ENCODE measurements around the gene FAH. TPM values are rescaled to one million over a fixed set of nuclear protein-coding genes. Genes with fewer than 3 reads are reported as not detected.

The FAH gene
- total and polyA plus RNA-seq, 2 experiments from 2014 or later = 16.3 to 20.3 TPM

DNA sequence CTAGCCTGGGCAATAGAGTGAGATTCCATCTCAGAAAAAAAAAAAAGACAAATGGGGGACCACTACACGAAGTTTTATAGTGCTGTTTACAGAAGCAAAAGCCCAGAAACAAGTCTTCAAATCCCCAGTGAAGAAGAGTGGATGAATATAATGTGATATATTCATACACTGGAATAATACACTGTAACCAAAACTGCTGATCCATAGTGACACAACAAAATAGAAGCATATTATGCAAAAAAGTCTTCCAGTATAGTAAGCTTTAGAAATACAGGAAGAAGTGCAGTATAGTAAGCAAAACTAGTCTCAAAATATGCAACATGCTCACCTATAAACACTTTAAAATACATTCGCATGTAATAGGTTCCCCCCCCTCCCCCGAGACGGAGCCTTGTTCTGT lies 11.9 kb upstream of the FAH start:
- H3K4me3 Mint-ChIP-seq = no peak overlapping the region
- no peak for DNase-seq (ENCODE audit: low spot score)
- H3K27ac Mint-ChIP-seq = no peak overlapping the region

More for the DNA sequence above, 11.9 kb upstream of the FAH start:
- no peaks in the 10 kb centered on the region for H3K36me3 ChIP-seq (ENCODE audit: insufficient read depth)
- no peak for TF ChIP-seq ZNF331 (CRISPR knock-in tag; IDR thresholded peaks at IDR 0.05; ENCODE audit: low read depth)
- TF ChIP-seq JUNB (IDR thresholded peaks at IDR 0.05; ENCODE audit: unreplicated experiment) = no peak
- no peak for TF ChIP-seq STAT1 (IDR thresholded peaks at IDR 0.05; ENCODE audit: unreplicated experiment)
- no peak for TF ChIP-seq ZNF114 (CRISPR knock-in tag; IDR thresholded peaks at IDR 0.05)
- TF ChIP-seq, protein P1, sequence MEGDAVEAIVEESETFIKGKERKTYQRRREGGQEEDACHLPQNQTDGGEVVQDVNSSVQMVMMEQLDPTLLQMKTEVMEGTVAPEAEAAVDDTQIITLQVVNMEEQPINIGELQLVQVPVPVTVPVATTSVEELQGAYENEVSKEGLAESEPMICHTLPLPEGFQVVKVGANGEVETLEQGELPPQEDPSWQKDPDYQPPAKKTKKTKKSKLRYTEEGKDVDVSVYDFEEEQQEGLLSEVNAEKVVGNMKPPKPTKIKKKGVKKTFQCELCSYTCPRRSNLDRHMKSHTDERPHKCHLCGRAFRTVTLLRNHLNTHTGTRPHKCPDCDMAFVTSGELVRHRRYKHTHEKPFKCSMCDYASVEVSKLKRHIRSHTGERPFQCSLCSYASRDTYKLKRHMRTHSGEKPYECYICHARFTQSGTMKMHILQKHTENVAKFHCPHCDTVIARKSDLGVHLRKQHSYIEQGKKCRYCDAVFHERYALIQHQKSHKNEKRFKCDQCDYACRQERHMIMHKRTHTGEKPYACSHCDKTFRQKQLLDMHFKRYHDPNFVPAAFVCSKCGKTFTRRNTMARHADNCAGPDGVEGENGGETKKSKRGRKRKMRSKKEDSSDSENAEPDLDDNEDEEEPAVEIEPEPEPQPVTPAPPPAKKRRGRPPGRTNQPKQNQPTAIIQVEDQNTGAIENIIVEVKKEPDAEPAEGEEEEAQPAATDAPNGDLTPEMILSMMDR (conservative IDR thresholded peaks at IDR 0.05; ENCODE audit: low read depth in 2 of 2) = no peak
- no peak for TF ChIP-seq CREB1 (CRISPR knock-in tag; IDR thresholded peaks at IDR 0.05; ENCODE audit: low read depth)
- TF ChIP-seq, protein P2, sequence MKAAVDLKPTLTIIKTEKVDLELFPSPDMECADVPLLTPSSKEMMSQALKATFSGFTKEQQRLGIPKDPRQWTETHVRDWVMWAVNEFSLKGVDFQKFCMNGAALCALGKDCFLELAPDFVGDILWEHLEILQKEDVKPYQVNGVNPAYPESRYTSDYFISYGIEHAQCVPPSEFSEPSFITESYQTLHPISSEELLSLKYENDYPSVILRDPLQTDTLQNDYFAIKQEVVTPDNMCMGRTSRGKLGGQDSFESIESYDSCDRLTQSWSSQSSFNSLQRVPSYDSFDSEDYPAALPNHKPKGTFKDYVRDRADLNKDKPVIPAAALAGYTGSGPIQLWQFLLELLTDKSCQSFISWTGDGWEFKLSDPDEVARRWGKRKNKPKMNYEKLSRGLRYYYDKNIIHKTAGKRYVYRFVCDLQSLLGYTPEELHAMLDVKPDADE (IDR thresholded peaks at IDR 0.05) = no peak
- no peak for TF ChIP-seq POLR2AphosphoS5 (IDR thresholded peaks at IDR 0.05; ENCODE audit: low read depth)
- no peak for TF ChIP-seq NANOG (IDR thresholded peaks at IDR 0.05; ENCODE audit: borderline replicate concordance)
- TF ChIP-seq, protein P3, sequence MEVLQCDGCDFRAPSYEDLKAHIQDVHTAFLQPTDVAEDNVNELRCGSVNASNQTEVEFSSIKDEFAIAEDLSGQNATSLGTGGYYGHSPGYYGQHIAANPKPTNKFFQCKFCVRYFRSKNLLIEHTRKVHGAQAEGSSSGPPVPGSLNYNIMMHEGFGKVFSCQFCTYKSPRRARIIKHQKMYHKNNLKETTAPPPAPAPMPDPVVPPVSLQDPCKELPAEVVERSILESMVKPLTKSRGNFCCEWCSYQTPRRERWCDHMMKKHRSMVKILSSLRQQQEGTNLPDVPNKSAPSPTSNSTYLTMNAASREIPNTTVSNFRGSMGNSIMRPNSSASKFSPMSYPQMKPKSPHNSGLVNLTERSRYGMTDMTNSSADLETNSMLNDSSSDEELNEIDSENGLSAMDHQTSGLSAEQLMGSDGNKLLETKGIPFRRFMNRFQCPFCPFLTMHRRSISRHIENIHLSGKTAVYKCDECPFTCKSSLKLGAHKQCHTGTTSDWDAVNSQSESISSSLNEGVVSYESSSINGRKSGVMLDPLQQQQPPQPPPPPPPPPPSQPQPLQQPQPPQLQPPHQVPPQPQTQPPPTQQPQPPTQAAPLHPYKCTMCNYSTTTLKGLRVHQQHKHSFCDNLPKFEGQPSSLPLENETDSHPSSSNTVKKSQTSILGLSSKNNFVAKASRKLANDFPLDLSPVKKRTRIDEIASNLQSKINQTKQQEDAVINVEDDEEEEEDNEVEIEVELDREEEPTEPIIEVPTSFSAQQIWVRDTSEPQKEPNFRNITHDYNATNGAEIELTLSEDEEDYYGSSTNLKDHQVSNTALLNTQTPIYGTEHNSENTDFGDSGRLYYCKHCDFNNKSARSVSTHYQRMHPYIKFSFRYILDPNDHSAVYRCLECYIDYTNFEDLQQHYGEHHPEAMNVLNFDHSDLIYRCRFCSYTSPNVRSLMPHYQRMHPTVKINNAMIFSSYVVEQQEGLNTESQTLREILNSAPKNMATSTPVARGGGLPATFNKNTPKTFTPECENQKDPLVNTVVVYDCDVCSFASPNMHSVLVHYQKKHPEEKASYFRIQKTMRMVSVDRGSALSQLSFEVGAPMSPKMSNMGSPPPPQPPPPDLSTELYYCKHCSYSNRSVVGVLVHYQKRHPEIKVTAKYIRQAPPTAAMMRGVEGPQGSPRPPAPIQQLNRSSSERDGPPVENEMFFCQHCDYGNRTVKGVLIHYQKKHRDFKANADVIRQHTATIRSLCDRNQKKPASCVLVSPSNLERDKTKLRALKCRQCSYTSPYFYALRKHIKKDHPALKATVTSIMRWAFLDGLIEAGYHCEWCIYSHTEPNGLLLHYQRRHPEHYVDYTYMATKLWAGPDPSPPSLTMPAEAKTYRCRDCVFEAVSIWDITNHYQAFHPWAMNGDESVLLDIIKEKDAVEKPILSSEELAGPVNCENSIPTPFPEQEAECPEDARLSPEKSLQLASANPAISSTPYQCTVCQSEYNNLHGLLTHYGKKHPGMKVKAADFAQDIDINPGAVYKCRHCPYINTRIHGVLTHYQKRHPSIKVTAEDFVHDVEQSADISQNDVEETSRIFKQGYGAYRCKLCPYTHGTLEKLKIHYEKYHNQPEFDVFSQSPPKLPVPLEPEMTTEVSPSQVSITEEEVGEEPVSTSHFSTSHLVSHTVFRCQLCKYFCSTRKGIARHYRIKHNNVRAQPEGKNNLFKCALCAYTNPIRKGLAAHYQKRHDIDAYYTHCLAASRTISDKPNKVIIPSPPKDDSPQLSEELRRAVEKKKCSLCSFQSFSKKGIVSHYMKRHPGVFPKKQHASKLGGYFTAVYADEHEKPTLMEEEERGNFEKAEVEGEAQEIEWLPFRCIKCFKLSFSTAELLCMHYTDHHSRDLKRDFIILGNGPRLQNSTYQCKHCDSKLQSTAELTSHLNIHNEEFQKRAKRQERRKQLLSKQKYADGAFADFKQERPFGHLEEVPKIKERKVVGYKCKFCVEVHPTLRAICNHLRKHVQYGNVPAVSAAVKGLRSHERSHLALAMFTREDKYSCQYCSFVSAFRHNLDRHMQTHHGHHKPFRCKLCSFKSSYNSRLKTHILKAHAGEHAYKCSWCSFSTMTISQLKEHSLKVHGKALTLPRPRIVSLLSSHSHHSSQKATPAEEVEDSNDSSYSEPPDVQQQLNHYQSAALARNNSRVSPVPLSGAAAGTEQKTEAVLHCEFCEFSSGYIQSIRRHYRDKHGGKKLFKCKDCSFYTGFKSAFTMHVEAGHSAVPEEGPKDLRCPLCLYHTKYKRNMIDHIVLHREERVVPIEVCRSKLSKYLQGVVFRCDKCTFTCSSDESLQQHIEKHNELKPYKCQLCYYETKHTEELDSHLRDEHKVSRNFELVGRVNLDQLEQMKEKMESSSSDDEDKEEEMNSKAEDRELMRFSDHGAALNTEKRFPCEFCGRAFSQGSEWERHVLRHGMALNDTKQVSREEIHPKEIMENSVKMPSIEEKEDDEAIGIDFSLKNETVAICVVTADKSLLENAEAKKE (CRISPR knock-in tag; IDR thresholded peaks at IDR 0.05) = no peak
- TF ChIP-seq, protein P4, sequence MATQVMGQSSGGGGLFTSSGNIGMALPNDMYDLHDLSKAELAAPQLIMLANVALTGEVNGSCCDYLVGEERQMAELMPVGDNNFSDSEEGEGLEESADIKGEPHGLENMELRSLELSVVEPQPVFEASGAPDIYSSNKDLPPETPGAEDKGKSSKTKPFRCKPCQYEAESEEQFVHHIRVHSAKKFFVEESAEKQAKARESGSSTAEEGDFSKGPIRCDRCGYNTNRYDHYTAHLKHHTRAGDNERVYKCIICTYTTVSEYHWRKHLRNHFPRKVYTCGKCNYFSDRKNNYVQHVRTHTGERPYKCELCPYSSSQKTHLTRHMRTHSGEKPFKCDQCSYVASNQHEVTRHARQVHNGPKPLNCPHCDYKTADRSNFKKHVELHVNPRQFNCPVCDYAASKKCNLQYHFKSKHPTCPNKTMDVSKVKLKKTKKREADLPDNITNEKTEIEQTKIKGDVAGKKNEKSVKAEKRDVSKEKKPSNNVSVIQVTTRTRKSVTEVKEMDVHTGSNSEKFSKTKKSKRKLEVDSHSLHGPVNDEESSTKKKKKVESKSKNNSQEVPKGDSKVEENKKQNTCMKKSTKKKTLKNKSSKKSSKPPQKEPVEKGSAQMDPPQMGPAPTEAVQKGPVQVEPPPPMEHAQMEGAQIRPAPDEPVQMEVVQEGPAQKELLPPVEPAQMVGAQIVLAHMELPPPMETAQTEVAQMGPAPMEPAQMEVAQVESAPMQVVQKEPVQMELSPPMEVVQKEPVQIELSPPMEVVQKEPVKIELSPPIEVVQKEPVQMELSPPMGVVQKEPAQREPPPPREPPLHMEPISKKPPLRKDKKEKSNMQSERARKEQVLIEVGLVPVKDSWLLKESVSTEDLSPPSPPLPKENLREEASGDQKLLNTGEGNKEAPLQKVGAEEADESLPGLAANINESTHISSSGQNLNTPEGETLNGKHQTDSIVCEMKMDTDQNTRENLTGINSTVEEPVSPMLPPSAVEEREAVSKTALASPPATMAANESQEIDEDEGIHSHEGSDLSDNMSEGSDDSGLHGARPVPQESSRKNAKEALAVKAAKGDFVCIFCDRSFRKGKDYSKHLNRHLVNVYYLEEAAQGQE (IDR thresholded peaks at IDR 0.05; ENCODE audit: unreplicated experiment) = no peak
- TF ChIP-seq EZH2 (IDR thresholded peaks at IDR 0.05; ENCODE audit: low read depth, unreplicated experiment) = no peak
- TF ChIP-seq EZH2phosphoT487 (IDR thresholded peaks at IDR 0.05; ENCODE audit: unreplicated experiment) = no peak
- no peaks in the 10 kb centered on the region for H3K36me3 Mint-ChIP-seq (ENCODE audit: low read depth)
- H3K4me1 ChIP-seq (ENCODE audit: insufficient read depth) = no peaks in the 10 kb centered on the region
- H3K4me1 Mint-ChIP-seq = no peaks in the 10 kb centered on the region
- H4K20me1 ChIP-seq (replicated peaks; ENCODE audit: insufficient read depth) = no peaks in the 10 kb centered on the region
- no peak overlapping the region for H3K4me3 ChIP-seq
- H3K9me3 Mint-ChIP-seq = no peaks in the 10 kb centered on the region; the same call in 2 of the 3 replicates
- no peak for ATAC-seq
- H3F3A ChIP-seq (replicated peaks; ENCODE audit: low read depth) = no peaks in the 10 kb centered on the region
- no peak overlapping the region for H3K4me2 ChIP-seq
- H2AFZ ChIP-seq = no peak overlapping the region
- H3K27me3 ChIP-seq (ENCODE audit: insufficient read depth) = no peaks in the 10 kb centered on the region
- no peaks in the 10 kb centered on the region for H3K9me2 ChIP-seq (ENCODE audit: insufficient read depth)
- H3K27ac ChIP-seq (ENCODE audit: low read depth) = no peak overlapping the region
- no peaks in the 10 kb centered on the region for H3K27me3 Mint-ChIP-seq (ENCODE audit: insufficient read depth, low read depth, poor library complexity)
- no peaks in the 10 kb centered on the region for H3K79me2 ChIP-seq (replicated peaks; ENCODE audit: insufficient read depth)
